HepG2 (cell line): ENCODE data around the gene PRR36. TPM values are rescaled to one million over a fixed set of nuclear protein-coding genes. Genes with fewer than 3 reads are reported as not detected.

Source experiments
- REST ChIP-seq, 2 experiments: IDR thresholded peaks; 2 replicates each; pipeline ENCODE4 v1.6.1; 2011 to 2012; ENCODE audit warnings: low read length in 2 of 2, borderline replicate concordance in 1 of 2, low read depth in 1 of 2, mild to moderate bottlenecking in 1 of 2, moderate library complexity in 1 of 2
- SRSF1 ChIP-seq: fragments of 200-400 bp; formaldehyde crosslinking; optimal IDR thresholded peaks from 2 replicates; pipeline ENCODE3; 2017; ENCODE audit warnings: mild to moderate bottlenecking, low read depth, low read length, moderate library complexity
- THYN1 ChIP-seq: sonication (generic); formaldehyde crosslinking; IDR thresholded peaks from 2 replicates; pipeline ENCODE4 v1.8.1; 2023; ENCODE audit warnings: low read depth, mild to moderate bottlenecking, moderate library complexity, missing genetic modification reagents, borderline replicate concordance
- ZNF510 ChIP-seq: sonication (generic); formaldehyde crosslinking; IDR thresholded peaks from 2 replicates; pipeline ENCODE4 v1.4.0; 2020; ENCODE audit warnings: low read depth, mild to moderate bottlenecking, missing genetic modification reagents
- ZNF850 ChIP-seq: sonication (generic); formaldehyde crosslinking; conservative IDR thresholded peaks from 2 replicates; pipeline ENCODE4 v1.9.0; 2021; ENCODE audit warnings: mild to moderate bottlenecking, missing genetic modification reagents
- ZSCAN25 ChIP-seq: sonication (generic); formaldehyde crosslinking; IDR thresholded peaks from 2 replicates; pipeline ENCODE4 v1.8.0; 2022; ENCODE audit warnings: mild to moderate bottlenecking, missing genetic modification reagents
- polyA plus RNA-seq, 8 experiments: library from polyadenylated mRNA; depleted of rRNA in 3 of 8; stranded (reverse) in 7 of 8; unstranded in 1 of 8; fragments of >200 nt; fragmentation: Illumina TruSeq in 4 of 8; extraction: Trizol in 4 of 8; gene quantifications; 2 replicates each; pipeline versions ENCODE4 v1.2.1 to v1.2.3, GENCODE V29; 2011 to 2016; ENCODE audit warnings: low read depth in 4 of 8, missing spikeins in 1 of 8, mixed read lengths in 1 of 8; ENCODE audit not compliant: insufficient read depth in 1 of 8
- total RNA-seq, 5 experiments: library from RNA; depleted of rRNA; stranded (reverse); fragments of >200 nt; fragmentation: Illumina TruSeq; extraction: Trizol; gene quantifications; 2 replicates each; pipeline ENCODE4 v1.2.3, GENCODE V29; 2016; ENCODE audit warnings: low read depth in 1 of 5
- TF ChIP-seq, protein P1 (sequence below): sonication (generic); formaldehyde crosslinking; IDR thresholded peaks from 2 replicates; pipeline ENCODE4 v1.8.0; 2022; ENCODE audit warnings: mild to moderate bottlenecking, missing genetic modification reagents
- TF ChIP-seq, protein P2 (sequence below): sonication (generic); formaldehyde crosslinking; IDR thresholded peaks from 2 replicates; pipeline ENCODE4 v1.4.0; 2020; ENCODE audit warnings: missing genetic modification reagents, borderline replicate concordance

Gene PRR36
- total and polyA plus RNA-seq, 2 of the 13 experiments (the other 11 are each of a cell fraction or from before 2014, with no cell fraction given) = 0.07 to 0.17 TPM

- TF ChIP-seq, protein P1, sequence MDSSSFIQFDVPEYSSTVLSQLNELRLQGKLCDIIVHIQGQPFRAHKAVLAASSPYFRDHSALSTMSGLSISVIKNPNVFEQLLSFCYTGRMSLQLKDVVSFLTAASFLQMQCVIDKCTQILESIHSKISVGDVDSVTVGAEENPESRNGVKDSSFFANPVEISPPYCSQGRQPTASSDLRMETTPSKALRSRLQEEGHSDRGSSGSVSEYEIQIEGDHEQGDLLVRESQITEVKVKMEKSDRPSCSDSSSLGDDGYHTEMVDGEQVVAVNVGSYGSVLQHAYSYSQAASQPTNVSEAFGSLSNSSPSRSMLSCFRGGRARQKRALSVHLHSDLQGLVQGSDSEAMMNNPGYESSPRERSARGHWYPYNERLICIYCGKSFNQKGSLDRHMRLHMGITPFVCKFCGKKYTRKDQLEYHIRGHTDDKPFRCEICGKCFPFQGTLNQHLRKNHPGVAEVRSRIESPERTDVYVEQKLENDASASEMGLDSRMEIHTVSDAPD (CRISPR knock-in tag) = no peak
- no peak for TF ChIP-seq ZSCAN25 (CRISPR knock-in tag)
- TF ChIP-seq, protein P2, sequence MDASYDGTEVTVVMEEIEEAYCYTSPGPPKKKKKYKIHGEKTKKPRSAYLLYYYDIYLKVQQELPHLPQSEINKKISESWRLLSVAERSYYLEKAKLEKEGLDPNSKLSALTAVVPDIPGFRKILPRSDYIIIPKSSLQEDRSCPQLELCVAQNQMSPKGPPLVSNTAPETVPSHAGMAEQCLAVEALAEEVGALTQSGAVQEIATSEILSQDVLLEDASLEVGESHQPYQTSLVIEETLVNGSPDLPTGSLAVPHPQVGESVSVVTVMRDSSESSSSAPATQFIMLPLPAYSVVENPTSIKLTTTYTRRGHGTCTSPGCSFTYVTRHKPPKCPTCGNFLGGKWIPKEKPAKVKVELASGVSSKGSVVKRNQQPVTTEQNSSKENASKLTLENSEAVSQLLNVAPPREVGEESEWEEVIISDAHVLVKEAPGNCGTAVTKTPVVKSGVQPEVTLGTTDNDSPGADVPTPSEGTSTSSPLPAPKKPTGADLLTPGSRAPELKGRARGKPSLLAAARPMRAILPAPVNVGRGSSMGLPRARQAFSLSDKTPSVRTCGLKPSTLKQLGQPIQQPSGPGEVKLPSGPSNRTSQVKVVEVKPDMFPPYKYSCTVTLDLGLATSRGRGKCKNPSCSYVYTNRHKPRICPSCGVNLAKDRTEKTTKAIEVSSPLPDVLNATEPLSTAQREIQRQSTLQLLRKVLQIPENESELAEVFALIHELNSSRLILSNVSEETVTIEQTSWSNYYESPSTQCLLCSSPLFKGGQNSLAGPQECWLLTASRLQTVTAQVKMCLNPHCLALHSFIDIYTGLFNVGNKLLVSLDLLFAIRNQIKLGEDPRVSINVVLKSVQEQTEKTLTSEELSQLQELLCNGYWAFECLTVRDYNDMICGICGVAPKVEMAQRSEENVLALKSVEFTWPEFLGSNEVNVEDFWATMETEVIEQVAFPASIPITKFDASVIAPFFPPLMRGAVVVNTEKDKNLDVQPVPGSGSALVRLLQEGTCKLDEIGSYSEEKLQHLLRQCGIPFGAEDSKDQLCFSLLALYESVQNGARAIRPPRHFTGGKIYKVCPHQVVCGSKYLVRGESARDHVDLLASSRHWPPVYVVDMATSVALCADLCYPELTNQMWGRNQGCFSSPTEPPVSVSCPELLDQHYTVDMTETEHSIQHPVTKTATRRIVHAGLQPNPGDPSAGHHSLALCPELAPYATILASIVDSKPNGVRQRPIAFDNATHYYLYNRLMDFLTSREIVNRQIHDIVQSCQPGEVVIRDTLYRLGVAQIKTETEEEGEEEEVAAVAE = no peak
- TF ChIP-seq THYN1 = no peak
- peak; percentile 70 for TF ChIP-seq SRSF1
- no peak for TF ChIP-seq REST (IDR thresholded peaks at IDR 0.05; ENCODE audit: borderline replicate concordance in 1 of 2, low read depth in 1 of 2, low read length in 2 of 2)
- no peak for TF ChIP-seq ZNF850 (CRISPR knock-in tag)
- no peak for TF ChIP-seq ZNF510 (CRISPR knock-in tag)
Measured at GRCh38 chr19:7844405-7844804, 29.8 kb downstream of the PRR36 start (continued).
